ENCODE results near the gene TMEM89. TPM values are rescaled to one million over a fixed set of nuclear protein-coding genes. Genes with fewer than 3 reads are reported as not detected.
A peak's percentile ranks its signal among the peaks of the same experiment; 100 is the strongest.

TMEM89 gene
- total and polyA plus RNA-seq, 2 of the 4 experiments (the other 2 are of a cell fraction) = 0.15 TPM; not detected in 1

DNA sequence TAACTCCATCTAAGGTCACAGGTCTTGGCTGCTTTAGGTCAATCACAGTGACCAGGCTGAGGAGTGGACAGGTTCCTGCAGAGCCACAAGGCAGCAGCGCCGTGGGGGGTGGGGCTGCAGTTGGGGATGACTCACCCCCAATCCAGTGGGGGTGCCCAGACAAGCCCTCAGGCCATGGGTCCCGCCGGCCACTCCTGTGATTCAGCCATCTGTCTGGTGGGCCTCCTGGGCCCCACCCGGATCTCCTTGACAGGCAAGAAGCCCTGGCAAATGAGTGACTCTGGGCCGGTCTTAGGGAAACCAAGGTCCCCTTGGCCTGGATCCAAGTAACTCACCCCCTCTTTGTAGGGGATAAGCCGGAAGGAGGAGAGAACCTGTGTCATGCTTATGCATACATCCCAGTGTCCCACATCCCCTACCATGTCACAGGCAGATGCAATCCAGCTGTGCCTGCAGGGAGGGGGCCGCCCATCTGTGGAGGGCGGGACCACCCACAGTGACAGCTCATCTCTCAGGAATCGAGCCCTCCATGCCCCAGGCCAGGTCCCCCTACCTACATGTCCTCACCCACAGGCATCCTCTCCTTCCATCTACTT, 25.9 kb downstream of the TMEM89 start:
- Histone ChIP-seq H2AK9ac (replicated peaks; ENCODE audit: low read depth, low read length, poor library complexity) (peak overlapping the region; percentile 98), H3K4me3 (ENCODE audit: insufficient read depth, low read depth, low read length) (no peak overlapping the region), H3K9me3 (ENCODE audit: control insufficient read depth, insufficient read depth, low read length) (no peaks in the 10 kb centered on the region), H3K27ac (ENCODE audit: insufficient read depth, low read length) (peak overlapping the region; percentile 94), H4K91ac (ENCODE audit: insufficient read depth, low read depth, low read length) (peak overlapping the region; percentile 98), H2BK15ac (ENCODE audit: low read depth, low read length) (peak overlapping the region; percentile 97), H3K79me1 (ENCODE audit: low read depth in 1 of 2, low read length in 2 of 2) (peaks cover 30 to 82% of the 10 kb centered on the region in 2 experiments), H4K20me1 (ENCODE audit: insufficient read depth, low read length) (peaks cover 17% of the 10 kb centered on the region), H2BK20ac (ENCODE audit: low read depth, low read length) (peak overlapping the region; percentile 99), H4K8ac (ENCODE audit: low read depth in 2 of 2, low read length in 2 of 2) (peak overlapping the region; percentile 85 to 90), H3K36me3 (ENCODE audit: control insufficient read depth, insufficient read depth, low read length) (peaks cover 43% of the 10 kb centered on the region), H3K4me1 (ENCODE audit: control insufficient read depth, insufficient read depth, low read length) (peaks cover 54% of the 10 kb centered on the region), H3K27me3 (ENCODE audit: control insufficient read depth, insufficient read depth, low read length) (no peaks in the 10 kb centered on the region), H3K23ac (ENCODE audit: low read depth, low read length) (peak overlapping the region; percentile 89), H3K14ac (replicated peaks; ENCODE audit: low read depth, low read length) (peak overlapping the region; percentile 87), H3K4me2 (ENCODE audit: low read depth, low read length) (peak overlapping the region; percentile 64), H2AFZ (replicated peaks; ENCODE audit: low read length, poor library complexity) (peak overlapping the region; percentile 87), H2BK5ac (ENCODE audit: low read depth, low read length, poor library complexity, severe bottlenecking) (peak overlapping the region; percentile 97), H2AK5ac (ENCODE audit: low read depth, low read length) (peak overlapping the region; percentile 100), H3K18ac (ENCODE audit: low read depth, low read length) (peak overlapping the region; percentile 77), H2BK120ac (ENCODE audit: low read depth, low read length) (peak overlapping the region; percentile 85), H3K56ac (ENCODE audit: extremely low read depth, insufficient read depth, low read length) (peak overlapping the region; percentile 71), H4K5ac (ENCODE audit: low read depth, low read length) (peak overlapping the region; percentile 72), H3K9me1 (ENCODE audit: insufficient read depth, low read length) (peaks cover 68% of the 10 kb centered on the region), H3K4ac (ENCODE audit: low read depth, low read length) (peak overlapping the region; percentile 99), H3K9ac (ENCODE audit: low read depth, low read length) (no peak overlapping the region)
- ChIA-PET POLR2A (ENCODE audit: unreplicated experiment) (no interaction called here), CTCF (no interaction called here)
- BruUV-seq (replicated peaks) = no TSS peak
- in situ Hi-C loops (cut with MboI; ENCODE audit: low sequenced_read_pairs) = no loop called here
- dilution Hi-C loops (cut with HindIII; ENCODE audit: low sequenced_read_pairs, unreplicated experiment) = no loop called here
- ATAC-seq (ENCODE audit: low read depth) = peak; percentile 46
- 5% methylated on average over 4 of the region's 10 CpGs; no CpG with 5 or more reads in 1 of the 2 experiments for WGBS, 2 experiments (ENCODE audit: extremely low coverage in 2 of 2, insufficient read length in 1 of 2)
- intact Hi-C loops (cut with micrococcal nuclease) = no loop called here
- peak; percentile 86 for DNase-seq
- no peak for TF ChIP-seq CEBPB (IDR thresholded peaks at IDR 0.05; ENCODE audit: low read depth, low read length)
- TF ChIP-seq RCOR1 (IDR thresholded peaks at IDR 0.05; ENCODE audit: insufficient replicate concordance, low read length) = no peak
- TF ChIP-seq FOS (IDR thresholded peaks at IDR 0.05; ENCODE audit: low read depth, low read length) = peak; percentile 98
- TF ChIP-seq, protein P1, sequence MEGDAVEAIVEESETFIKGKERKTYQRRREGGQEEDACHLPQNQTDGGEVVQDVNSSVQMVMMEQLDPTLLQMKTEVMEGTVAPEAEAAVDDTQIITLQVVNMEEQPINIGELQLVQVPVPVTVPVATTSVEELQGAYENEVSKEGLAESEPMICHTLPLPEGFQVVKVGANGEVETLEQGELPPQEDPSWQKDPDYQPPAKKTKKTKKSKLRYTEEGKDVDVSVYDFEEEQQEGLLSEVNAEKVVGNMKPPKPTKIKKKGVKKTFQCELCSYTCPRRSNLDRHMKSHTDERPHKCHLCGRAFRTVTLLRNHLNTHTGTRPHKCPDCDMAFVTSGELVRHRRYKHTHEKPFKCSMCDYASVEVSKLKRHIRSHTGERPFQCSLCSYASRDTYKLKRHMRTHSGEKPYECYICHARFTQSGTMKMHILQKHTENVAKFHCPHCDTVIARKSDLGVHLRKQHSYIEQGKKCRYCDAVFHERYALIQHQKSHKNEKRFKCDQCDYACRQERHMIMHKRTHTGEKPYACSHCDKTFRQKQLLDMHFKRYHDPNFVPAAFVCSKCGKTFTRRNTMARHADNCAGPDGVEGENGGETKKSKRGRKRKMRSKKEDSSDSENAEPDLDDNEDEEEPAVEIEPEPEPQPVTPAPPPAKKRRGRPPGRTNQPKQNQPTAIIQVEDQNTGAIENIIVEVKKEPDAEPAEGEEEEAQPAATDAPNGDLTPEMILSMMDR (conservative IDR thresholded peaks at IDR 0.05; ENCODE audit: low read depth, low read length) = no peak
- no peak; the same call in 1 of the 2 replicates for TF ChIP-seq MAZ (IDR thresholded peaks at IDR 0.05; ENCODE audit: borderline replicate concordance, low read depth, low read length)
- TF ChIP-seq BHLHE40 (IDR thresholded peaks at IDR 0.05; ENCODE audit: low read depth, low read length) = peak; percentile 57; the same call in 1 of the 2 replicates
- TF ChIP-seq RFX5 (IDR thresholded peaks at IDR 0.05; ENCODE audit: low read depth, low read length) = no peak
- TF ChIP-seq, protein P2, sequence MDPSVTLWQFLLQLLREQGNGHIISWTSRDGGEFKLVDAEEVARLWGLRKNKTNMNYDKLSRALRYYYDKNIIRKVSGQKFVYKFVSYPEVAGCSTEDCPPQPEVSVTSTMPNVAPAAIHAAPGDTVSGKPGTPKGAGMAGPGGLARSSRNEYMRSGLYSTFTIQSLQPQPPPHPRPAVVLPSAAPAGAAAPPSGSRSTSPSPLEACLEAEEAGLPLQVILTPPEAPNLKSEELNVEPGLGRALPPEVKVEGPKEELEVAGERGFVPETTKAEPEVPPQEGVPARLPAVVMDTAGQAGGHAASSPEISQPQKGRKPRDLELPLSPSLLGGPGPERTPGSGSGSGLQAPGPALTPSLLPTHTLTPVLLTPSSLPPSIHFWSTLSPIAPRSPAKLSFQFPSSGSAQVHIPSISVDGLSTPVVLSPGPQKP (IDR thresholded peaks at IDR 0.05; ENCODE audit: borderline replicate concordance, low read depth, low read length) = no peak
- no peak for TF ChIP-seq MXI1 (IDR thresholded peaks at IDR 0.05; ENCODE audit: borderline replicate concordance, low read depth, low read length)
- TF ChIP-seq SMC3 (IDR thresholded peaks at IDR 0.05; ENCODE audit: low read depth, low read length) = no peak; the same call in 1 of the 2 replicates
- no peak for TF ChIP-seq MAFK (IDR thresholded peaks at IDR 0.05; ENCODE audit: low read depth, low read length)
- peak; percentile 80; the same call in 1 of the 2 replicates for TF ChIP-seq CHD1 (IDR thresholded peaks at IDR 0.05; ENCODE audit: low read depth, low read length)
- TF ChIP-seq NFE2L2 (IDR thresholded peaks at IDR 0.05; ENCODE audit: low read depth, low read length) = peak; percentile 60; the same call in 1 of the 2 replicates
- TF ChIP-seq, protein P3, sequence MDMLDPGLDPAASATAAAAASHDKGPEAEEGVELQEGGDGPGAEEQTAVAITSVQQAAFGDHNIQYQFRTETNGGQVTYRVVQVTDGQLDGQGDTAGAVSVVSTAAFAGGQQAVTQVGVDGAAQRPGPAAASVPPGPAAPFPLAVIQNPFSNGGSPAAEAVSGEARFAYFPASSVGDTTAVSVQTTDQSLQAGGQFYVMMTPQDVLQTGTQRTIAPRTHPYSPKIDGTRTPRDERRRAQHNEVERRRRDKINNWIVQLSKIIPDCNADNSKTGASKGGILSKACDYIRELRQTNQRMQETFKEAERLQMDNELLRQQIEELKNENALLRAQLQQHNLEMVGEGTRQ (IDR thresholded peaks at IDR 0.05; ENCODE audit: low read depth, low read length) = no peak
- TF ChIP-seq RAD21 (IDR thresholded peaks at IDR 0.05; ENCODE audit: low read length) = no peak
